Gastrocnemius medialis (tissue), 4 donors: ENCODE data around the gene FMN2. TPM values are rescaled to one million over a fixed set of nuclear protein-coding genes. Genes with fewer than 3 reads are reported as not detected.

Source experiments
- ATAC-seq, 2 donors: fragments of 150-250 bp; one replicate each; pipeline ENCODE4 v1.9.1; 2016
- DNase-seq, 2 donors: peaks; one replicate each; pipeline ENCODE4 v3.0.0-alpha.2; 2019
- H3K27ac ChIP-seq, 4 donors: fragments of 200-600 bp; sonication (generic); 1 replicate in 1 of 4; 2 replicates in 3 of 4; pipeline ENCODE4 v1.5.1; 2016 to 2018; ENCODE audit warnings: mild to moderate bottlenecking in 2 of 4, moderate library complexity in 1 of 4
- H3K27me3 ChIP-seq, 3 donors: fragments of 200-600 bp; sonication (generic) in 2 of 3; 1 replicate in 1 of 3; 2 replicates in 2 of 3; pipeline versions ENCODE4 v1.5.1 to v1.6.0; 2016 to 2019; ENCODE audit warnings: mild to moderate bottlenecking in 1 of 3, moderate library complexity in 1 of 3
- H3K36me3 ChIP-seq, 2 donors: fragments of 200-600 bp; sonication (generic) in 1 of 2; one replicate each; pipeline ENCODE4 v1.5.1; 2017 to 2018
- H3K4me1 ChIP-seq, 2 donors: fragments of 200-600 bp; sonication (generic) in 1 of 2; one replicate each; pipeline ENCODE4 v1.5.1; 2016 to 2017; ENCODE audit warnings: mild to moderate bottlenecking in 2 of 2
- H3K4me3 ChIP-seq, 4 donors: fragments of 200-600 bp; sonication (generic) in 3 of 4; 1 replicate in 1 of 4; 2 replicates in 3 of 4; pipeline ENCODE4 v1.5.1; 2016 to 2019; ENCODE audit warnings: mild to moderate bottlenecking in 2 of 4
- H3K9me3 ChIP-seq, 3 donors: fragments of 200-600 bp; sonication (generic) in 2 of 3; 1 replicate in 1 of 3; 2 replicates in 2 of 3; pipeline ENCODE4 v1.5.1; 2016 to 2019
- POLR2A ChIP-seq, 2 donors: fragments of 450-650 bp; IDR thresholded peaks; one replicate each; pipeline ENCODE4 v1.6.1; 2017; ENCODE audit warnings: antibody characterized with exemption in 2 of 2, mild to moderate bottlenecking in 2 of 2, moderate library complexity in 2 of 2
- in situ Hi-C, 4 donors: fragments of 200-750 bp; cut with MboI; loops; one replicate each; pipeline versions ENCODE4 v1.15.0 to v1.8.0; 2017; ENCODE audit warnings: low sequenced_read_pairs in 4 of 4
- intact Hi-C: fragments of 100-400 bp; cut with DNase I; formaldehyde crosslinking; loops from one replicate; pipeline ENCODE4 v1.15.1; 2023; ENCODE audit warnings: low total_unique reads
- total RNA-seq, 4 donors: library from RNA; depleted of rRNA; stranded (reverse); fragments of >200 nt; gene quantifications; one replicate each; pipeline versions ENCODE4 v1.1.0 to v1.2.3, GENCODE V29; 2016
- TF ChIP-seq, protein P1 (sequence below), 5 experiments: fragments of 450-650 bp in 3 of 5; fragments of 200-600 bp in 2 of 5; sonication (generic) in 2 of 5; IDR thresholded peaks in 4 of 5; conservative IDR thresholded peaks in 1 of 5; 1 replicate in 4 of 5; 2 replicates in 1 of 5; pipeline ENCODE4 v1.5.1; 2016 to 2019; ENCODE audit warnings: antibody characterized with exemption in 5 of 5, mild to moderate bottlenecking in 3 of 5, moderate library complexity in 3 of 5

FMN2 gene
- total RNA-seq, 4 donors from 2014 or later, result 0.51 TPM; not detected in 3

DNA sequence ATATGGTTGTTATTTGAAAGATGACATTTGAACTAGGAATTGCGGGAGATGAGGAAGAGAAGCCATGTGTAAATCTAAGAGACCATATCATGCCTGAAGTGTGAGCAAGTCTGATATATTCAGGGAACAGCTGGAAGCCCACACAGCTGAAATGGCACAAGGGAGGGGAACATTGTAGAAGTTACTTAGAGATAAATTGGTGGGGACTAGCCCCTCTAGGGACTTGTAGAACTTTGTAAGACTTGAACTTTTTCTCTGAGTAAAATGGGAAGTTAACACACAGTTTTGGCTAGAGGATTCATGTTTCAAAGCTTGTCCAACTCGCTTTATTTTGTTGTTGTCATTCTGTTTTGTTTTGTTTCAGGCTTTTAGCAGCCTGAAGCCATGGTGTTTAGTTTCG, 216.4 kb downstream of the FMN2 start:
- H3K36me3 ChIP-seq, result no peaks in the 10 kb centered on the region
- no peaks in the 10 kb centered on the region for H3K4me1 ChIP-seq
- intact Hi-C loops, result no loop called here
- no peak for TF ChIP-seq POLR2A (IDR thresholded peaks at IDR 0.05)
- TF ChIP-seq, protein P1, sequence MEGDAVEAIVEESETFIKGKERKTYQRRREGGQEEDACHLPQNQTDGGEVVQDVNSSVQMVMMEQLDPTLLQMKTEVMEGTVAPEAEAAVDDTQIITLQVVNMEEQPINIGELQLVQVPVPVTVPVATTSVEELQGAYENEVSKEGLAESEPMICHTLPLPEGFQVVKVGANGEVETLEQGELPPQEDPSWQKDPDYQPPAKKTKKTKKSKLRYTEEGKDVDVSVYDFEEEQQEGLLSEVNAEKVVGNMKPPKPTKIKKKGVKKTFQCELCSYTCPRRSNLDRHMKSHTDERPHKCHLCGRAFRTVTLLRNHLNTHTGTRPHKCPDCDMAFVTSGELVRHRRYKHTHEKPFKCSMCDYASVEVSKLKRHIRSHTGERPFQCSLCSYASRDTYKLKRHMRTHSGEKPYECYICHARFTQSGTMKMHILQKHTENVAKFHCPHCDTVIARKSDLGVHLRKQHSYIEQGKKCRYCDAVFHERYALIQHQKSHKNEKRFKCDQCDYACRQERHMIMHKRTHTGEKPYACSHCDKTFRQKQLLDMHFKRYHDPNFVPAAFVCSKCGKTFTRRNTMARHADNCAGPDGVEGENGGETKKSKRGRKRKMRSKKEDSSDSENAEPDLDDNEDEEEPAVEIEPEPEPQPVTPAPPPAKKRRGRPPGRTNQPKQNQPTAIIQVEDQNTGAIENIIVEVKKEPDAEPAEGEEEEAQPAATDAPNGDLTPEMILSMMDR (IDR thresholded peaks at IDR 0.05 in 4 of 5, conservative IDR thresholded peaks at IDR 0.05 in 1 of 5), result no peak
- ATAC-seq, result no peak
- in situ Hi-C loops, result no loop called here
- no peak overlapping the region for H3K27ac ChIP-seq
- no peaks in the 10 kb centered on the region for H3K27me3 ChIP-seq
- no peak overlapping the region for H3K4me3 ChIP-seq
- DNase-seq, result no peak
- H3K9me3 ChIP-seq, result peaks cover 0 to 3% (median 0%) of the 10 kb centered on the region in 3 donors

- no peaks in the 10 kb centered on the region for H3K4me1 ChIP-seq
- TF ChIP-seq POLR2A (IDR thresholded peaks at IDR 0.05), result no peak
- TF ChIP-seq, protein P1 (IDR thresholded peaks at IDR 0.05 in 4 of 5, conservative IDR thresholded peaks at IDR 0.05 in 1 of 5), result no peak
- no peak overlapping the region for H3K4me3 ChIP-seq
- no peak for ATAC-seq
- intact Hi-C loops, result no loop called here
- no peak overlapping the region for H3K27ac ChIP-seq
- H3K9me3 ChIP-seq, result peaks cover 0 to 3% (median 0%) of the 10 kb centered on the region in 3 donors
- no peaks in the 10 kb centered on the region for H3K36me3 ChIP-seq
- DNase-seq, result no peak
- in situ Hi-C loops, result no loop called here
- no peaks in the 10 kb centered on the region for H3K27me3 ChIP-seq
These were observed 218.1 kb downstream of the FMN2 start for GRCh38 chr1:240309769-240310168.

DNA sequence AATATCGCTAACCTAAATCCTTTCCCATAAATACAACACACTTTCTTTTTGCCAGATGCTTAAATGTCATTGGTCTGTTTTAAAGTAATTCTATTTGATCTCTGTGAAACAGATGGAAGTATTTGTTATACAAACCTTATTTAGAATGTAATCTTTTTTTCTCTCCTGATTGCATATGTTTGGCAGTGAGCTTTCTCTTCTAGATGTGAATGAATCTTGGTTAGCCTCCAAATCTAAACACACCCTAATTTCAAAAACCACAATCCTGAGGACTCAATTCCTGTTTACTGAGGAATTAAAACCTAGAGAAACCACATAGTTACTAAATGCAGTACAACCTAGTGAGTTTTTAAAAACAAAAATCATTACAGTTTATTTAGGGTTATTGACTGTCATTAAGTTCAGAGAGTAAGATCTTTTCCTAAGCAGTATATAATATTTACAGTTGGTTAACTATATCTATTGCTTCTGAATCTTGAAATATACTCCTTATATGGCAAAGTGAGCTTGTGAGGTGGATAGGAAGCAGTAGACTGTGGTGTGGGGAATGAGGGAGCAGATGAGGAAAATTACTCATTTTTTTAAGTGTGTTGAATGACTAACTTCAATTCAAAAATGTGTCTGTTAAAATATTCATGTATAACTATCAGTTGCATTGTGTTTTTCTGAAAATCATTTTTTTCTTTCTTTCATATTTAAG, 218.7 kb downstream of the FMN2 start:
- intact Hi-C loops, result no loop called here
- H3K4me3 ChIP-seq, result no peak overlapping the region
- in situ Hi-C loops, result no loop called here
- H3K9me3 ChIP-seq, result peaks cover 0 to 3% (median 0%) of the 10 kb centered on the region in 3 donors
- TF ChIP-seq, protein P1 (IDR thresholded peaks at IDR 0.05 in 4 of 5, conservative IDR thresholded peaks at IDR 0.05 in 1 of 5), result no peak
- no peak for TF ChIP-seq POLR2A (IDR thresholded peaks at IDR 0.05)
- H3K27me3 ChIP-seq, result no peaks in the 10 kb centered on the region
- no peaks in the 10 kb centered on the region for H3K4me1 ChIP-seq
- DNase-seq (no peak), ATAC-seq (no peak)
- no peaks in the 10 kb centered on the region for H3K36me3 ChIP-seq
- no peak overlapping the region for H3K27ac ChIP-seq

DNA sequence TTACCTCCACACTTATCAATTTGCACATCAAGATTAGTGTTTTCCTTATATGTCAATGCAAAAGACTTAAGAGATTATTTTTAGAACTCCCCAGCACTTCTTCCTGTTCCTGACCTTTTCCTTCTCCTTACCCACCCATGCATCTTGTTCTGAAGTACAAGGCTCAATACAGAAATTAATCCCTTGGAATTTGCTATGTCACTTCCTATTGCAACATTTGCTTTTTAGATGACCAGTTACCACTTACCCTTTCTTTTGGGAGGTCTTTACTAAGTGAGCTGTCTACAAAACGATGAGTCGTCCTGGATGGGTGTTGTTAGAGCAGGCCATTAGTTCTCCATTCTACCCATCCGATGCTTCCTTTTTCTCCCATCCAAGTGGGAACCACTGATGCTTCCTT, 221.2 kb downstream of the FMN2 start:
- TF ChIP-seq, protein P1 (IDR thresholded peaks at IDR 0.05 in 4 of 5, conservative IDR thresholded peaks at IDR 0.05 in 1 of 5), result no peak
- no peak for TF ChIP-seq POLR2A (IDR thresholded peaks at IDR 0.05)
- no peak overlapping the region for H3K27ac ChIP-seq
- in situ Hi-C loops (no loop called here), intact Hi-C loops (no loop called here)
- ATAC-seq (no peak), DNase-seq (no peak)
- no peaks in the 10 kb centered on the region for H3K9me3 ChIP-seq
- H3K4me1 ChIP-seq, result no peaks in the 10 kb centered on the region
- no peaks in the 10 kb centered on the region for H3K36me3 ChIP-seq
- no peaks in the 10 kb centered on the region for H3K27me3 ChIP-seq
- no peak overlapping the region for H3K4me3 ChIP-seq
